ENCODE measurements around the gene CLIP1. TPM values are rescaled to one million over a fixed set of nuclear protein-coding genes. Genes with fewer than 3 reads are reported as not detected.

Gene CLIP1
- total and polyA plus RNA-seq, 2 of the 8 experiments (the other 6 are each of a cell fraction or from before 2014, with no cell fraction given): 19.0 to 27.6 TPM

DNA sequence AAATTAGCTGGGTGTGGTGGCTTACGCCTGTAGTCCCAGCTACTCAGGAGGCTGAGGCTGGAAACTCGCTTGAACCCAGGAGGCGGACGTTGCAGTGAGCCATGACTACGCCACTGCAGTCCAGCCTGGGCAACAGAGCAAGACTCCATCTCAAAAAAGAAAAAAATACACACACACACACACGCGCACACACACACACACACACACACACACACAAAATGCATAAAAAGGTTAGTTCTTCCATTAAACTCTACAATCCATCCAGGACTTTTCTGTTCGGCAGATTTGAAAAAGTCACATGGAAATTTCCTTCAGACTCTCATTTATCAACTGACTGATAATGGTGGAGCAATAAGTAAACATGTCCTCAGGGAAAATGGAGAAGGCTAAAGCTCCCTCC, 147.0 kb downstream of the CLIP1 start (continued):
- TF ChIP-seq, protein P1, sequence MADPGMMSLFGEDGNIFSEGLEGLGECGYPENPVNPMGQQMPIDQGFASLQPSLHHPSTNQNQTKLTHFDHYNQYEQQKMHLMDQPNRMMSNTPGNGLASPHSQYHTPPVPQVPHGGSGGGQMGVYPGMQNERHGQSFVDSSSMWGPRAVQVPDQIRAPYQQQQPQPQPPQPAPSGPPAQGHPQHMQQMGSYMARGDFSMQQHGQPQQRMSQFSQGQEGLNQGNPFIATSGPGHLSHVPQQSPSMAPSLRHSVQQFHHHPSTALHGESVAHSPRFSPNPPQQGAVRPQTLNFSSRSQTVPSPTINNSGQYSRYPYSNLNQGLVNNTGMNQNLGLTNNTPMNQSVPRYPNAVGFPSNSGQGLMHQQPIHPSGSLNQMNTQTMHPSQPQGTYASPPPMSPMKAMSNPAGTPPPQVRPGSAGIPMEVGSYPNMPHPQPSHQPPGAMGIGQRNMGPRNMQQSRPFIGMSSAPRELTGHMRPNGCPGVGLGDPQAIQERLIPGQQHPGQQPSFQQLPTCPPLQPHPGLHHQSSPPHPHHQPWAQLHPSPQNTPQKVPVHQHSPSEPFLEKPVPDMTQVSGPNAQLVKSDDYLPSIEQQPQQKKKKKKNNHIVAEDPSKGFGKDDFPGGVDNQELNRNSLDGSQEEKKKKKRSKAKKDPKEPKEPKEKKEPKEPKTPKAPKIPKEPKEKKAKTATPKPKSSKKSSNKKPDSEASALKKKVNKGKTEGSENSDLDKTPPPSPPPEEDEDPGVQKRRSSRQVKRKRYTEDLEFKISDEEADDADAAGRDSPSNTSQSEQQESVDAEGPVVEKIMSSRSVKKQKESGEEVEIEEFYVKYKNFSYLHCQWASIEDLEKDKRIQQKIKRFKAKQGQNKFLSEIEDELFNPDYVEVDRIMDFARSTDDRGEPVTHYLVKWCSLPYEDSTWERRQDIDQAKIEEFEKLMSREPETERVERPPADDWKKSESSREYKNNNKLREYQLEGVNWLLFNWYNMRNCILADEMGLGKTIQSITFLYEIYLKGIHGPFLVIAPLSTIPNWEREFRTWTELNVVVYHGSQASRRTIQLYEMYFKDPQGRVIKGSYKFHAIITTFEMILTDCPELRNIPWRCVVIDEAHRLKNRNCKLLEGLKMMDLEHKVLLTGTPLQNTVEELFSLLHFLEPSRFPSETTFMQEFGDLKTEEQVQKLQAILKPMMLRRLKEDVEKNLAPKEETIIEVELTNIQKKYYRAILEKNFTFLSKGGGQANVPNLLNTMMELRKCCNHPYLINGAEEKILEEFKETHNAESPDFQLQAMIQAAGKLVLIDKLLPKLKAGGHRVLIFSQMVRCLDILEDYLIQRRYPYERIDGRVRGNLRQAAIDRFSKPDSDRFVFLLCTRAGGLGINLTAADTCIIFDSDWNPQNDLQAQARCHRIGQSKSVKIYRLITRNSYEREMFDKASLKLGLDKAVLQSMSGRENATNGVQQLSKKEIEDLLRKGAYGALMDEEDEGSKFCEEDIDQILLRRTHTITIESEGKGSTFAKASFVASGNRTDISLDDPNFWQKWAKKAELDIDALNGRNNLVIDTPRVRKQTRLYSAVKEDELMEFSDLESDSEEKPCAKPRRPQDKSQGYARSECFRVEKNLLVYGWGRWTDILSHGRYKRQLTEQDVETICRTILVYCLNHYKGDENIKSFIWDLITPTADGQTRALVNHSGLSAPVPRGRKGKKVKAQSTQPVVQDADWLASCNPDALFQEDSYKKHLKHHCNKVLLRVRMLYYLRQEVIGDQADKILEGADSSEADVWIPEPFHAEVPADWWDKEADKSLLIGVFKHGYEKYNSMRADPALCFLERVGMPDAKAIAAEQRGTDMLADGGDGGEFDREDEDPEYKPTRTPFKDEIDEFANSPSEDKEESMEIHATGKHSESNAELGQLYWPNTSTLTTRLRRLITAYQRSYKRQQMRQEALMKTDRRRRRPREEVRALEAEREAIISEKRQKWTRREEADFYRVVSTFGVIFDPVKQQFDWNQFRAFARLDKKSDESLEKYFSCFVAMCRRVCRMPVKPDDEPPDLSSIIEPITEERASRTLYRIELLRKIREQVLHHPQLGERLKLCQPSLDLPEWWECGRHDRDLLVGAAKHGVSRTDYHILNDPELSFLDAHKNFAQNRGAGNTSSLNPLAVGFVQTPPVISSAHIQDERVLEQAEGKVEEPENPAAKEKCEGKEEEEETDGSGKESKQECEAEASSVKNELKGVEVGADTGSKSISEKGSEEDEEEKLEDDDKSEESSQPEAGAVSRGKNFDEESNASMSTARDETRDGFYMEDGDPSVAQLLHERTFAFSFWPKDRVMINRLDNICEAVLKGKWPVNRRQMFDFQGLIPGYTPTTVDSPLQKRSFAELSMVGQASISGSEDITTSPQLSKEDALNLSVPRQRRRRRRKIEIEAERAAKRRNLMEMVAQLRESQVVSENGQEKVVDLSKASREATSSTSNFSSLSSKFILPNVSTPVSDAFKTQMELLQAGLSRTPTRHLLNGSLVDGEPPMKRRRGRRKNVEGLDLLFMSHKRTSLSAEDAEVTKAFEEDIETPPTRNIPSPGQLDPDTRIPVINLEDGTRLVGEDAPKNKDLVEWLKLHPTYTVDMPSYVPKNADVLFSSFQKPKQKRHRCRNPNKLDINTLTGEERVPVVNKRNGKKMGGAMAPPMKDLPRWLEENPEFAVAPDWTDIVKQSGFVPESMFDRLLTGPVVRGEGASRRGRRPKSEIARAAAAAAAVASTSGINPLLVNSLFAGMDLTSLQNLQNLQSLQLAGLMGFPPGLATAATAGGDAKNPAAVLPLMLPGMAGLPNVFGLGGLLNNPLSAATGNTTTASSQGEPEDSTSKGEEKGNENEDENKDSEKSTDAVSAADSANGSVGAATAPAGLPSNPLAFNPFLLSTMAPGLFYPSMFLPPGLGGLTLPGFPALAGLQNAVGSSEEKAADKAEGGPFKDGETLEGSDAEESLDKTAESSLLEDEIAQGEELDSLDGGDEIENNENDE (IDR thresholded peaks at IDR 0.05; ENCODE audit: insufficient replicate concordance, low read length): no peak
- TF ChIP-seq CTBP2 (IDR thresholded peaks at IDR 0.05; ENCODE audit: borderline replicate concordance, insufficient read depth, insufficient read length, low read length): no peak

Data from H1 (cell line).